ENCODE data around the gene NOS1AP. TPM values are rescaled to one million over a fixed set of nuclear protein-coding genes. Genes with fewer than 3 reads are reported as not detected.

NOS1AP gene
- total and polyA plus RNA-seq, 2 experiments from 2014 or later = 5.8 to 6.6 TPM

- Histone ChIP-seq H3F3A (replicated peaks; ENCODE audit: low read depth) (no peaks in the 10 kb centered on the region), H3K79me2 (replicated peaks; ENCODE audit: insufficient read depth) (peaks cover 26% of the 10 kb centered on the region), H3K27ac (ENCODE audit: low read depth) (no peak overlapping the region), H3K4me1 (ENCODE audit: insufficient read depth) (peaks cover 13% of the 10 kb centered on the region), H4K20me1 (replicated peaks; ENCODE audit: insufficient read depth) (no peaks in the 10 kb centered on the region; the same call in 1 of the 2 replicates), H2AFZ (no peak overlapping the region), H3K36me3 (ENCODE audit: insufficient read depth) (no peaks in the 10 kb centered on the region), H3K4me3 (no peak overlapping the region), H3K27me3 (ENCODE audit: insufficient read depth) (no peaks in the 10 kb centered on the region), H3K4me2 (no peak overlapping the region), H3K9me2 (ENCODE audit: insufficient read depth) (peaks cover 4% of the 10 kb centered on the region; the same call in 1 of the 2 replicates)
- Mint-ChIP-seq H3K27me3 (ENCODE audit: insufficient read depth, low read depth, poor library complexity) (peaks cover 3% of the 10 kb centered on the region), H3K4me1 (peaks cover 39% of the 10 kb centered on the region), H3K9me3 (no peaks in the 10 kb centered on the region), H3K4me3 (no peak overlapping the region), H3K36me3 (ENCODE audit: low read depth) (peaks cover 23% of the 10 kb centered on the region; the same call in 2 of the 3 replicates), H3K27ac (peak overlapping the region; percentile 48; the same call in 1 of the 2 replicates)
- TF ChIP-seq JUNB (IDR thresholded peaks at IDR 0.05; ENCODE audit: unreplicated experiment) (no peak), EZH2phosphoT487 (IDR thresholded peaks at IDR 0.05; ENCODE audit: unreplicated experiment) (no peak), REST (IDR thresholded peaks at IDR 0.05; ENCODE audit: unreplicated experiment) (no peak), NANOG (IDR thresholded peaks at IDR 0.05; ENCODE audit: borderline replicate concordance) (no peak), CREB1 (CRISPR knock-in tag; IDR thresholded peaks at IDR 0.05; ENCODE audit: low read depth) (no peak), POLR2AphosphoS5 (IDR thresholded peaks at IDR 0.05; ENCODE audit: low read depth) (no peak), ZNF331 (CRISPR knock-in tag; IDR thresholded peaks at IDR 0.05; ENCODE audit: low read depth) (no peak)
- TF ChIP-seq, protein P1, sequence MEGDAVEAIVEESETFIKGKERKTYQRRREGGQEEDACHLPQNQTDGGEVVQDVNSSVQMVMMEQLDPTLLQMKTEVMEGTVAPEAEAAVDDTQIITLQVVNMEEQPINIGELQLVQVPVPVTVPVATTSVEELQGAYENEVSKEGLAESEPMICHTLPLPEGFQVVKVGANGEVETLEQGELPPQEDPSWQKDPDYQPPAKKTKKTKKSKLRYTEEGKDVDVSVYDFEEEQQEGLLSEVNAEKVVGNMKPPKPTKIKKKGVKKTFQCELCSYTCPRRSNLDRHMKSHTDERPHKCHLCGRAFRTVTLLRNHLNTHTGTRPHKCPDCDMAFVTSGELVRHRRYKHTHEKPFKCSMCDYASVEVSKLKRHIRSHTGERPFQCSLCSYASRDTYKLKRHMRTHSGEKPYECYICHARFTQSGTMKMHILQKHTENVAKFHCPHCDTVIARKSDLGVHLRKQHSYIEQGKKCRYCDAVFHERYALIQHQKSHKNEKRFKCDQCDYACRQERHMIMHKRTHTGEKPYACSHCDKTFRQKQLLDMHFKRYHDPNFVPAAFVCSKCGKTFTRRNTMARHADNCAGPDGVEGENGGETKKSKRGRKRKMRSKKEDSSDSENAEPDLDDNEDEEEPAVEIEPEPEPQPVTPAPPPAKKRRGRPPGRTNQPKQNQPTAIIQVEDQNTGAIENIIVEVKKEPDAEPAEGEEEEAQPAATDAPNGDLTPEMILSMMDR (conservative IDR thresholded peaks at IDR 0.05; ENCODE audit: low read depth in 2 of 2) = no peak
- DNase-seq (ENCODE audit: low spot score) (no peak), ATAC-seq (no peak)
These were observed 116.0 kb downstream of the NOS1AP start for GRCh38 chr1:162185314-162186025.

- H2AFZ ChIP-seq = no peak overlapping the region
- TF ChIP-seq, protein P2, sequence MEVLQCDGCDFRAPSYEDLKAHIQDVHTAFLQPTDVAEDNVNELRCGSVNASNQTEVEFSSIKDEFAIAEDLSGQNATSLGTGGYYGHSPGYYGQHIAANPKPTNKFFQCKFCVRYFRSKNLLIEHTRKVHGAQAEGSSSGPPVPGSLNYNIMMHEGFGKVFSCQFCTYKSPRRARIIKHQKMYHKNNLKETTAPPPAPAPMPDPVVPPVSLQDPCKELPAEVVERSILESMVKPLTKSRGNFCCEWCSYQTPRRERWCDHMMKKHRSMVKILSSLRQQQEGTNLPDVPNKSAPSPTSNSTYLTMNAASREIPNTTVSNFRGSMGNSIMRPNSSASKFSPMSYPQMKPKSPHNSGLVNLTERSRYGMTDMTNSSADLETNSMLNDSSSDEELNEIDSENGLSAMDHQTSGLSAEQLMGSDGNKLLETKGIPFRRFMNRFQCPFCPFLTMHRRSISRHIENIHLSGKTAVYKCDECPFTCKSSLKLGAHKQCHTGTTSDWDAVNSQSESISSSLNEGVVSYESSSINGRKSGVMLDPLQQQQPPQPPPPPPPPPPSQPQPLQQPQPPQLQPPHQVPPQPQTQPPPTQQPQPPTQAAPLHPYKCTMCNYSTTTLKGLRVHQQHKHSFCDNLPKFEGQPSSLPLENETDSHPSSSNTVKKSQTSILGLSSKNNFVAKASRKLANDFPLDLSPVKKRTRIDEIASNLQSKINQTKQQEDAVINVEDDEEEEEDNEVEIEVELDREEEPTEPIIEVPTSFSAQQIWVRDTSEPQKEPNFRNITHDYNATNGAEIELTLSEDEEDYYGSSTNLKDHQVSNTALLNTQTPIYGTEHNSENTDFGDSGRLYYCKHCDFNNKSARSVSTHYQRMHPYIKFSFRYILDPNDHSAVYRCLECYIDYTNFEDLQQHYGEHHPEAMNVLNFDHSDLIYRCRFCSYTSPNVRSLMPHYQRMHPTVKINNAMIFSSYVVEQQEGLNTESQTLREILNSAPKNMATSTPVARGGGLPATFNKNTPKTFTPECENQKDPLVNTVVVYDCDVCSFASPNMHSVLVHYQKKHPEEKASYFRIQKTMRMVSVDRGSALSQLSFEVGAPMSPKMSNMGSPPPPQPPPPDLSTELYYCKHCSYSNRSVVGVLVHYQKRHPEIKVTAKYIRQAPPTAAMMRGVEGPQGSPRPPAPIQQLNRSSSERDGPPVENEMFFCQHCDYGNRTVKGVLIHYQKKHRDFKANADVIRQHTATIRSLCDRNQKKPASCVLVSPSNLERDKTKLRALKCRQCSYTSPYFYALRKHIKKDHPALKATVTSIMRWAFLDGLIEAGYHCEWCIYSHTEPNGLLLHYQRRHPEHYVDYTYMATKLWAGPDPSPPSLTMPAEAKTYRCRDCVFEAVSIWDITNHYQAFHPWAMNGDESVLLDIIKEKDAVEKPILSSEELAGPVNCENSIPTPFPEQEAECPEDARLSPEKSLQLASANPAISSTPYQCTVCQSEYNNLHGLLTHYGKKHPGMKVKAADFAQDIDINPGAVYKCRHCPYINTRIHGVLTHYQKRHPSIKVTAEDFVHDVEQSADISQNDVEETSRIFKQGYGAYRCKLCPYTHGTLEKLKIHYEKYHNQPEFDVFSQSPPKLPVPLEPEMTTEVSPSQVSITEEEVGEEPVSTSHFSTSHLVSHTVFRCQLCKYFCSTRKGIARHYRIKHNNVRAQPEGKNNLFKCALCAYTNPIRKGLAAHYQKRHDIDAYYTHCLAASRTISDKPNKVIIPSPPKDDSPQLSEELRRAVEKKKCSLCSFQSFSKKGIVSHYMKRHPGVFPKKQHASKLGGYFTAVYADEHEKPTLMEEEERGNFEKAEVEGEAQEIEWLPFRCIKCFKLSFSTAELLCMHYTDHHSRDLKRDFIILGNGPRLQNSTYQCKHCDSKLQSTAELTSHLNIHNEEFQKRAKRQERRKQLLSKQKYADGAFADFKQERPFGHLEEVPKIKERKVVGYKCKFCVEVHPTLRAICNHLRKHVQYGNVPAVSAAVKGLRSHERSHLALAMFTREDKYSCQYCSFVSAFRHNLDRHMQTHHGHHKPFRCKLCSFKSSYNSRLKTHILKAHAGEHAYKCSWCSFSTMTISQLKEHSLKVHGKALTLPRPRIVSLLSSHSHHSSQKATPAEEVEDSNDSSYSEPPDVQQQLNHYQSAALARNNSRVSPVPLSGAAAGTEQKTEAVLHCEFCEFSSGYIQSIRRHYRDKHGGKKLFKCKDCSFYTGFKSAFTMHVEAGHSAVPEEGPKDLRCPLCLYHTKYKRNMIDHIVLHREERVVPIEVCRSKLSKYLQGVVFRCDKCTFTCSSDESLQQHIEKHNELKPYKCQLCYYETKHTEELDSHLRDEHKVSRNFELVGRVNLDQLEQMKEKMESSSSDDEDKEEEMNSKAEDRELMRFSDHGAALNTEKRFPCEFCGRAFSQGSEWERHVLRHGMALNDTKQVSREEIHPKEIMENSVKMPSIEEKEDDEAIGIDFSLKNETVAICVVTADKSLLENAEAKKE (CRISPR knock-in tag; IDR thresholded peaks at IDR 0.05) = no peak
These were observed 116.5 kb downstream of the NOS1AP start for GRCh38 chr1:162186026-162186374.

More at GRCh38 chr1:162186026-162186374, 116.5 kb downstream of the NOS1AP start:
- Mint-ChIP-seq H3K4me3 (no peak overlapping the region), H3K36me3 (ENCODE audit: low read depth) (peaks cover 23% of the 10 kb centered on the region; the same call in 2 of the 3 replicates), H3K27me3 (ENCODE audit: insufficient read depth, low read depth, poor library complexity) (peaks cover 3% of the 10 kb centered on the region), H3K4me1 (peaks cover 39% of the 10 kb centered on the region), H3K9me3 (no peaks in the 10 kb centered on the region), H3K27ac (no peak overlapping the region)
- Histone ChIP-seq H3K9me2 (ENCODE audit: insufficient read depth) (peaks cover 8% of the 10 kb centered on the region; the same call in 1 of the 2 replicates), H3K4me3 (no peak overlapping the region), H3K79me2 (replicated peaks; ENCODE audit: insufficient read depth) (peaks cover 29% of the 10 kb centered on the region), H3K36me3 (ENCODE audit: insufficient read depth) (no peaks in the 10 kb centered on the region), H3K4me1 (ENCODE audit: insufficient read depth) (peaks cover 8% of the 10 kb centered on the region), H4K20me1 (replicated peaks; ENCODE audit: insufficient read depth) (no peaks in the 10 kb centered on the region; the same call in none of the 2 replicates), H3K27me3 (ENCODE audit: insufficient read depth) (no peaks in the 10 kb centered on the region), H3K4me2 (no peak overlapping the region), H3K27ac (ENCODE audit: low read depth) (no peak overlapping the region), H3F3A (replicated peaks; ENCODE audit: low read depth) (no peaks in the 10 kb centered on the region)
- no peak for ATAC-seq
- DNase-seq (ENCODE audit: low spot score) = no peak
